ENCODE results near the gene SFXN5.
"Not testable (repeated sequence)": the region's sequence is repeated elsewhere in the genome, so short reads cannot be mapped to it uniquely, and the experiment has no call there.

SFXN5 gene

GRCh38 chr2:72917877-72918553 lies 153.5 kb downstream of the SFXN5 start:
- DNase-seq, result no peak

- DNase-seq, result peak in 1 of 4 experiments; percentile 29
These were observed 154.2 kb downstream of the SFXN5 start, which contains the start of gene EMX1 for GRCh38 chr2:72917138-72917876. Gene EMX1 (plus strand): TSS chr2:72917519. CDS start chr2:72917853, 334 bp downstream.

- DNase-seq, result no peak
These were observed 154.8 kb downstream of the SFXN5 start for GRCh38 chr2:72916743-72917137.

- peak in 1 of 4 experiments; percentile 27 for DNase-seq
These were observed 155.4 kb downstream of the SFXN5 start for GRCh38 chr2:72915907-72916742.

- DNase-seq, result no peak
These were observed 156.1 kb downstream of the SFXN5 start for GRCh38 chr2:72915320-72915906.

- no peak for DNase-seq
These were observed 156.8 kb downstream of the SFXN5 start for GRCh38 chr2:72914589-72915319.

GRCh38 chr2:72914206-72914559 lies 157.3 kb downstream of the SFXN5 start:
- no peak for DNase-seq

GRCh38 chr2:72913486-72914205 lies 157.9 kb downstream of the SFXN5 start:
- DNase-seq, result no peak

- DNase-seq, result no peak
These were observed 160.3 kb downstream of the SFXN5 start for GRCh38 chr2:72911256-72911655.

- DNase-seq, result no peak
These were observed 162.8 kb downstream of the SFXN5 start for GRCh38 chr2:72908741-72909140.

GRCh38 chr2:72907369-72907768 lies 164.1 kb downstream of the SFXN5 start:
- DNase-seq, result not testable (repeated sequence)

- no peak for DNase-seq
These were observed 170.1 kb downstream of the SFXN5 start for GRCh38 chr2:72901426-72901825.

GRCh38 chr2:72900191-72900825 lies 171.2 kb downstream of the SFXN5 start:
- no peak for DNase-seq

- no peak for DNase-seq
These were observed 173.0 kb downstream of the SFXN5 start for GRCh38 chr2:72898585-72898906.

- DNase-seq, result no peak
These were observed 173.5 kb downstream of the SFXN5 start for GRCh38 chr2:72897785-72898584.

- no peak for DNase-seq
These were observed 175.1 kb downstream of the SFXN5 start for GRCh38 chr2:72896446-72896845.

- DNase-seq, result no peak
These were observed 175.7 kb downstream of the SFXN5 start for GRCh38 chr2:72895759-72896281.

- no peak for DNase-seq
These were observed 176.4 kb downstream of the SFXN5 start for GRCh38 chr2:72895154-72895553.

- no peak for DNase-seq
These were observed 177.0 kb downstream of the SFXN5 start for GRCh38 chr2:72894514-72894913.
